Thoracic aorta (tissue), 2 donors: Measurements from ENCODE around the gene HCST. TPM values are rescaled to one million over a fixed set of nuclear protein-coding genes. Genes with fewer than 3 reads are reported as not detected.

Source experiments
- ATAC-seq: fragments of 150-250 bp; one replicate; pipeline ENCODE4 v1.8.0; 2017; ENCODE audit warnings: low read depth; ENCODE audit not compliant: insufficient number of reproducible peaks, low FRiP score
- DNase-seq: peaks from one replicate; pipeline ENCODE4 v3.0.0-alpha.2; 2020; ENCODE audit warnings: low spot score
- H3K27ac ChIP-seq, 2 donors: fragments of 200-600 bp; sonication (generic); 1 replicate in 1 of 2; 2 replicates in 1 of 2; pipeline ENCODE4 v1.5.1; 2016; ENCODE audit warnings: mild to moderate bottlenecking in 2 of 2, moderate library complexity in 2 of 2
- H3K27me3 ChIP-seq: fragments of 200-600 bp; sonication (generic); replicated peaks from 2 replicates; pipeline ENCODE4 v1.6.0; 2016; ENCODE audit warnings: mild to moderate bottlenecking; ENCODE audit not compliant: insufficient read depth
- H3K36me3 ChIP-seq: fragments of 200-600 bp; sonication (generic); one replicate; pipeline ENCODE4 v1.5.1; 2016
- H3K4me1 ChIP-seq, 2 donors: fragments of 200-600 bp; sonication (generic); 1 replicate in 1 of 2; 2 replicates in 1 of 2; pipeline versions ENCODE4 v1.5.1 to v1.6.0; 2016; ENCODE audit warnings: low read depth in 2 of 2, mild to moderate bottlenecking in 1 of 2; ENCODE audit not compliant: control insufficient read depth in 1 of 2
- H3K4me3 ChIP-seq: fragments of 200-600 bp; sonication (generic); 2 replicates; pipeline ENCODE4 v1.5.1; 2016; ENCODE audit warnings: mild to moderate bottlenecking
- H3K9me3 ChIP-seq: fragments of 200-600 bp; sonication (generic); 2 replicates; pipeline ENCODE4 v1.5.1; 2016
- CTCF ChIP-seq: fragments of 200-600 bp; sonication (generic); IDR thresholded peaks from one replicate; pipeline ENCODE4 v1.5.1; 2019; ENCODE audit warnings: antibody characterized with exemption
- total RNA-seq, 2 donors: library from RNA; depleted of rRNA; stranded (reverse); fragments of >200 nt; gene quantifications; one replicate each; pipeline versions ENCODE4 v1.1.0 to v1.2.3, GENCODE V29; 2016

The HCST gene
- total RNA-seq, 2 donors from 2014 or later: 4.5 to 13.2 TPM

GRCh38 chr19:35879770-35880317 is 22.5 kb upstream of the HCST start:
- Histone ChIP-seq H3K27me3 (no peaks in the 10 kb centered on the region), H3K9me3 (no peaks in the 10 kb centered on the region), H3K36me3 (no peaks in the 10 kb centered on the region), H3K4me1 (no peaks in the 10 kb centered on the region), H3K27ac (no peak overlapping the region), H3K4me3 (no peak overlapping the region)
- no peak for ATAC-seq
- DNase-seq: peak; percentile 62
- no peak for TF ChIP-seq CTCF

- no peaks in the 10 kb centered on the region for H3K36me3 ChIP-seq
- H3K4me3 ChIP-seq: no peak overlapping the region
- no peaks in the 10 kb centered on the region for H3K4me1 ChIP-seq
- ATAC-seq: peak; percentile 9
- no peak for DNase-seq
- H3K27me3 ChIP-seq: no peaks in the 10 kb centered on the region
- H3K9me3 ChIP-seq: no peaks in the 10 kb centered on the region
- peak; percentile 21 for TF ChIP-seq CTCF
- no peak overlapping the region for H3K27ac ChIP-seq
Measured at GRCh38 chr19:35882114-35882832, 20.1 kb upstream of the HCST start.

- TF ChIP-seq CTCF: no peak
- no peak for DNase-seq
- Histone ChIP-seq H3K27ac (no peak overlapping the region), H3K4me1 (no peaks in the 10 kb centered on the region), H3K27me3 (no peaks in the 10 kb centered on the region), H3K4me3 (no peak overlapping the region), H3K9me3 (no peaks in the 10 kb centered on the region), H3K36me3 (peaks cover 10% of the 10 kb centered on the region)
- no peak for ATAC-seq
Measured at GRCh38 chr19:35883882-35884281, 18.4 kb upstream of the HCST start.

- Histone ChIP-seq H3K27ac (no peak overlapping the region), H3K4me3 (no peak overlapping the region), H3K36me3 (peaks cover 10% of the 10 kb centered on the region), H3K9me3 (no peaks in the 10 kb centered on the region), H3K4me1 (no peaks in the 10 kb centered on the region), H3K27me3 (no peaks in the 10 kb centered on the region)
- DNase-seq (no peak), ATAC-seq (no peak)
- TF ChIP-seq CTCF: no peak
Measured at GRCh38 chr19:35885225-35885738, 17.0 kb upstream of the HCST start.

- no peak for TF ChIP-seq CTCF
- no peak overlapping the region for H3K27ac ChIP-seq
- DNase-seq (no peak), ATAC-seq (no peak)
- H3K4me3 ChIP-seq: no peak overlapping the region
- no peaks in the 10 kb centered on the region for H3K4me1 ChIP-seq
- no peaks in the 10 kb centered on the region for H3K27me3 ChIP-seq
- H3K9me3 ChIP-seq: no peaks in the 10 kb centered on the region
- H3K36me3 ChIP-seq: peaks cover 10% of the 10 kb centered on the region
Measured at GRCh38 chr19:35885904-35886303, 16.4 kb upstream of the HCST start.
